GM19099 (cell line): ENCODE results near the gene ICE2.

Source experiments
- POLR2A ChIP-seq: IDR thresholded peaks from 3 replicates; pipeline ENCODE4 v1.6.1; 2011; ENCODE audit warnings: low read depth; ENCODE audit not compliant: insufficient read length; ENCODE audit errors: extremely low read depth

The ICE2 gene

DNA sequence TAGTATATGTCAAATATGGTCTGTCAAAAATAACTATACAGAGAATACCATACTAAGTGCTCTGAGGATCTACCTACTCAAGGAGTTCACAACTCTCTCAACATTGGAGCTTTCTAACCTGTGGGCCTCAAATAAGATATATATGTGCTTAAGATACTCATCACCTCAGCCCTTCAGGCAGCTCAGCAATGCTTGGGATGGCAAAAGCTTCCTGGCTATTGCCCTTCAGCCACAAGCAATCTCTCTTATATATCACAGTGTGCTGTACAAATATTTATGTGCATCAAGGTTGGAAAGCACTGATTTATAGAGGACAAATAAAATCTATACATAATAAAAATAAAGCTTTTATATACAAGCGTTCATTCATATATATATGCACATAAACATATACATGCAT is 40.3 kb downstream of the ICE2 start:
- no peak for TF ChIP-seq POLR2A

DNA sequence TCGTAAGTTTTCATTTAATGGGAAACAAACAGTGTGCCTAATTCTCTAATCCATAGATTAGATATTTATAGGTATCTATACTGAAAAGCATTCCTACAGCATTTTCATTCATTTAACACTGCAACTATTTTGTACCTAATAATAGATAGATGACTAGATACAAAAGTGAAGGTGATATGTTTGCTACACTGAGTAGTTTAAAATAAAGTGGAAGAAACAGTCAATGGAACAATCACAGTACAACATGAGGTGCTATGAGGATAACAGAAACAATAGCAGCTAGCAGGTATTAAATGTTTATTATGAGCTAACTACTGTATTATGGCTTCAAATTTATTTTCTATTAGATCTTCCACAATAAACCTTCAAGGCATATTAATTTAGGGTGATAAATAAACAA is 50.0 kb downstream of the ICE2 start:
- TF ChIP-seq POLR2A: no peak

DNA sequence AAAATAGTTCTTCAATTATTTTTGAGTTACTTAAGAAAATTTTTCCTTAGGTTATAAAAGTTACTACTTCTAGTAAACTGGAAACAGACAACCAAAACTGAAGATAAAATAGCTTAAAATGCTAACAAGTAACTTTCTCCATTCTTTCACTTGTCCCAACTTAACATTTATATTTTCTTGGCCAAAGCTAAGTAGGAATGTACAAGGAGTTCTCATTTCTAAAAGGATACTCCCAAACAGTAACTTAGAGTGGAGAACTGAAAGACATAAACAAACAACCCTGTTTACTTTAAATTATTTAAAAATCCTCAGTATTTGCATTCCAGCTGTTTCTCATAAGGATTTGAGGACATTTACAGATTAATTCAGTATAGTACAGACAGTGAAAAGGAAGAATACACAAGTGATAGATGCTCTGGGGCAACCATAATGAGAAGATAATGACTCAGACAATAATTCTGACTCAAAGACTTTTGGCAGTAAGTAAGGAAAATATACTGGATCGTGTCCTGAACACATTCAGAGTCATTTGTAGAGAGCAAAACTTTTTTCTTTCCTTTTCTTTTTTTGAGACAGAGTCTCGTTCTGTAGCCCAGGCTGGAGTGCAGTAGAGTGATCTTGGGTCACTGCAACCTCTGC is 52.0 kb downstream of the ICE2 start:
- no peak for TF ChIP-seq POLR2A

DNA sequence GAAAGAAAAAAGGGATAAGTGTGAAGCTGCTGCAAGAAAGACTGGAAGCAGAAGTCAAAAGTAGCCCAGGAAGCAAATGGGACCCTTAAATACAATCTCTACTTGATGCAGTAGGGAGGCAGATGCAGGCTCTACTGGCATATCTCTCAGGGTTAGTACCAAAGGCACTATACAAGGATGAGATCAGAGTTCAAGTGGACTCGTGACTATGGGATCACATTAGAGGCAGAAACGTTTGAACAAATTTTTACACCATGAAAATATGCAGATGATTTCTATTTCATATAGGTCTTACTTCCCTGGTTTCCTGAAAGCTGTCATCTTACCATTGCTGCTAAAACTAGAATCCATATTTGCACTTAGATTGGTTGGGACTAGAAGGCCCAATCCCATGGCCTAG is 53.5 kb downstream of the ICE2 start:
- TF ChIP-seq POLR2A: no peak

DNA sequence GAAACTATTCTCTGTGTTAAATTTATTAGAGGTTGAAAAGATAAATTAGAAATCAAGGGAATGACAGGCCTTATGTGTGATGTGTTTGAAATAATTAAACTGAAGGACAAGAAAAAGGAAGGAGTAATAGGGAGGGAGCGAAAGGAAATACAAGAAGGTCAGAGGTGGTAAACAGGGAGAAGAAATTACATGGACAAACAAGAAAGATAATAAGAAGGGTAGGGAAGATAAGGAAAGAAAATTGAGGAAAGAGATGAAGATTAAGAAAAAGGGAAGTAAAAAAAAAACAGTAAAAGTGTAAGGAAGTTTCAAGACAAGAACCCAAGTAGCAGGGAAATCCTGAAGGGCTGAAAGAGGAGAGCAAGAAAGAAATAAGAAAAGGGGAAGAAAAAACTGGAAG is 54.9 kb downstream of the ICE2 start:
- no peak for TF ChIP-seq POLR2A

DNA sequence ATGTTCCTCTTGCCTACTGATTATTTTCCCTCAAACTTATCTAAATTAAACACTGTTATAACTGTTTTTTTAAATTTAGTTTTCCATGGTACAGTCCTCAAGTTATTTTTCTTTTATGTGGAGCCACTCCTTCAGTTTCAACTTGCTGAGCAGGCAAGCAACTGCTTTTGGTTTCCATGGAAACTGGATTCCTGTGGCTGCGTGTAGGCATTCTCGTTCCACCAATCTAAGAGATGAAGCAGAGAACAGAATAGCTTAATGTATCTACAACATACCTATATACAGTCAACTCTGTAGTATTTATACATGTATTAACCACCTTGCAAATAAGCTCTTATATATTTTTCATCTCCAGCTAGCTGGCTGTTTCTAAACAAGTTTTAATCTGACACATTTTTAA is 55.4 kb downstream of the ICE2 start:
- TF ChIP-seq POLR2A: no peak

DNA sequence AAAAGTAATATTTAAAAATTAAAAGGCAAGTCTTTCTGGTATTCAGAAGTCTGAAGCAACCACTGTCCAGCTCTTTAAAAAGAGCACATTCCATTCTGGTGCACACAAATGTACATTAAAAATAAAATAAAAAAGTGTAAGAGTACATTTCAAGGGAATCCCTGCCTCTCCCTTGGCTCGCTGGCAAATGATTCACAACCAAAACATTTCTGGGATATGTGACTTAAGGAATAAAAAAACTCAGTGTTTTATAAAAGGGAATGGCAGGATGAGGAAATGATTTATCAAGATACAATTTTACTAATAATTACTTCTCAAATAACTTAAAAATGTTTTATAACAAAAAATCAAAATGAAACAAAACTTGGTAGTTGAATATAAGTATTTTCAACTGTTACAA is 57.4 kb downstream of the ICE2 start:
- no peak for TF ChIP-seq POLR2A

DNA sequence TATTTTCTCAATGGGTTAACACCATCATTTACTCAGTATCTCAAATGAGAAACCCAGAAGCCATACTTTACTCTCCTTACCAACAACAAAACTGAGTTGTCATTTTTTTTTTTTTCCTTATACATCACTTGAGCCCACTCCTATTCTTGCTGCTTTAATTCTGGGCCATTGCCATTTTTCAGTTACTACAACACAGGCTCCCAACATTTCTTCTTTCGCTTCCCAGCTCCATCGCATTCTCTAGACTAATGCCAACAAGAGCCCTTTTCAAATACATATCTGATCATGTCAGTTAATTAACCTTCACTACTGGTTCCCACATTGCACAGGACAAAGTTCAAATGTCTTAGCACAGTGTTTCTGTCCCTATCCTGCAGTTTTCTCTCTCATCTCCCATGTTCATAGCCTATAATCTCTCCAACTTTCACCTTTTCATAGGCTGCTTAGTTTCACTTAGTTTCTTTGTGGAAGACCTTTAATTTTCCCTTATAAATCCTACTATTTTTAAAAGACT is 58.7 kb downstream of the ICE2 start:
- TF ChIP-seq POLR2A: no peak

DNA sequence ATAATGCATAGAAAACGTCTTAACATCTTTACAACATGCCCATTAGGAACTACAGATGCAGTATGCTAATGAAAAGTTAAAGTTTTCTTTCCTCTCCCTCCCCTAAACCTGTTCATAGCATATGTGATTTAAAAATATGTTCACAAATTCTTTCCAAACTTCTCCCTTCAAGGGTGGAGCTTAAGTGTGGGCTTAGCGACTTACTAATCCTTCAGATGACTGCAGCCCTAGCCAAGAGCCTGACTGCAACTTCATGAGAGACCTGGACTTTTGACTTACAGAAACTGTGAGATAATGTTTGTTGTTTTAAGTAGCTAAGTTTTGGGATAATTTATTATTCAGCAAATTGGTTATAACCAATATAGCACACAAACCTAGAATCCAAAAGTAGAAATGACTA is 59.2 kb downstream of the ICE2 start:
- no peak for TF ChIP-seq POLR2A

DNA sequence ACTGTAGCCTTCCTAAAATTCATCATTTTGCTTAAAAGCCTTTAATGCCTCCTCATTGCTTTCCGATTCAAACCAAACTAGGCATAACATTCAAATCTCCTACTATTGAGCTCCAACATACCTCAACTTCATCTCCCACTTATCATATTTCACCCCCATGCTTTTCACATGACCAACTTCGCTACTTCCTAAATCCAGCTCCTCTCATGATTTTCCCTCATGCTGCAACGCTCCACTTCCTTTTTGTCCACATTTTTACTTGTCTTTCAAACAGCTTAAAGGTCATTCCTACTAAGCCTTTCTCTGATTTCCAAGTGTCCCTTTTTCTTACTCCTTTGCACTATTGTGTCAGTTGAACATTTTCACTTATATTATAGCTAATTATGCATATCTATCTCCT is 60.8 kb downstream of the ICE2 start:
- TF ChIP-seq POLR2A: no peak

DNA sequence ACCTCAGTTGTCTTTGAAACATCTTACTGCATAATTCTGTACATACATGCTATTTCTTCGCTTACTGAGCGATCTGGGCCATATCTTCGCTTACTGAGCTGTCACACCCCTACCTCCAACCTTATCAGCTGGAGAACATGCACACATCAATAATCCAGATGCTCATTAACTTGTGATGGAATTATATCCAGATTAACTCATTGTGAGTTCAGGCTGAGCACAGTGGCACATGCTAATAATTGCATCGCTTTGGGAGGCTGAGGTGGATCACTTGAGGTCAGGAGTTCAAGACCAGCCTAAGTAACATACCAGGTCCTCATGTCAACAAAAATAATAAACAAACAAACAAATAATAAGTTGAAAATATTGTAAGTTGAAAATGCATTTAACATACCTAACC is 61.8 kb downstream of the ICE2 start:
- TF ChIP-seq POLR2A: no peak

DNA sequence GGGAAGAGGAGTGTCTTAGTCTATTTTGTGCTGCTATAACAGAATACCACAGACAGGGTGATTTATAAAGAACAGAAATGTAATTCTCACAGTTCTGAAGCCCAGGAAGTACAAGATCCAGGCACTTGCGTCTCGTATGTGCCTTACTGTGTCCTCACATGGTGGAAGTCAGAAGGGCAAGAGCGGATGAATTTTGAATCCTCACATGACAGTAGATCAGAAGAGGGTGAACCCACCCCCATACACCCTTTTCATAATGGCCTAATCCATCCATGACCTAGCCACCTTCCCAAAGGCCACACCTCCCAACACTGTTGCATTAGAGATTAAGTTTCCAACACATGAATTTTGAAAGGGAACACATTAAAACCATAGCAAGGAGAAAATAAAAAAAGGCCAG is 62.5 kb downstream of the ICE2 start:
- TF ChIP-seq POLR2A: no peak

DNA sequence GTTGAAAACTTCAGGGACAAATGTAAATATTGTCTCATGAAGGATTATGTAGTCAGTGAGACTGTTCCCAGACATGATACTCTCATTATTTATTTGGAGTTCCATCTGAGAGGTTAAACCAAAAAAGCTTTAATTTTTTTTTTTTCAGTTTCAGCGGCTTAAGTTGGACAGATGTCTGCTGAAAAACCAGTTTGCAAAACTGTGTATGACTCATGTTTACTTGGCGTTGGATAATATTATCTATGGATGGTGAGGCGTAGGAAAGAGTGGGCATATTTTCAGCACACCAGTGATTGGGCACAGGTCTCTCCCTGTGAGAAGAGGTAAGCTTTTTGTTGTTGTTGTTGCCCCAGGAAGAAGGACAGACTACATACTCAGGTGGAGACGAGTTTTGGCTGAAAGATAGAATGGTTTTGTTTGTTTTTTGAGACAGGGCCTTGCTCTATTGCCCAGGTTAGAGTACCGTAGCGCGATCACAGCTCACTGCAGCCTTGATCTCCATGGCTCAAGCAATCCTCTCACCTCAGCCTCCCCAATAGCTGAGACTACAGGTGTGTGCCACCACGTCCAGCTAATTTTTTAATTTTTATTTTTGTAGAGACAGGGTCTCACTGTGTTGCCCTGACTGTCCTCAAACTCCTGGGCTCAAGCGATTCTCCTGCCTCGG is 64.8 kb downstream of the ICE2 start:
- TF ChIP-seq POLR2A: no peak

DNA sequence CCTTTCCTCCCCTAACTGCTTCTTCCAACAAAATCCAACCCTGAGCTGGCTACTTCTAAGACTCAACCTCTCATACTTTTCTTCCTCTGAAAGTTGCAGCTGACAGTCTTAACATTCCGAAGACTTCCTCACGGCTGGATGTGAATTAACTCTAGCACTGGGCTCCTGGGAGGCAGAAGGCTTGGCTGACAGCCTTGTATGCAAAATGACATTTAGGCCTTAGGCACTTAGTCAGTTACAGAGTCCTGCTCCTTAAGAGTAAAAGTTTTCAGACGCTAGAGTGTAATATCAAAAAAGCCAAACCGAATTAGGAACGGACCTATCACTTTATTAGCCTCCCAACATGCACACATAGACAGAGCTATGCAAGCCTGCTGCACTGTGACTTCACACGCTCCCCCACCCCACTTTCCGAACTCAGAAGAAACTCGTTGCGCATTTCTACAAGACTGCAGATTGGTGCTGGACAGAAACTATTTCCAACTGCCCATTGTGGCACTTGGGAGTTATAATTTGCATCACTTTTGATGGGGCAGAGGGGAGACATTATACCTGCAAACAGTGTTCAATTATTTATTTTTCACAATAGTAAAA is 65.6 kb downstream of the ICE2 start:
- no peak for TF ChIP-seq POLR2A

DNA sequence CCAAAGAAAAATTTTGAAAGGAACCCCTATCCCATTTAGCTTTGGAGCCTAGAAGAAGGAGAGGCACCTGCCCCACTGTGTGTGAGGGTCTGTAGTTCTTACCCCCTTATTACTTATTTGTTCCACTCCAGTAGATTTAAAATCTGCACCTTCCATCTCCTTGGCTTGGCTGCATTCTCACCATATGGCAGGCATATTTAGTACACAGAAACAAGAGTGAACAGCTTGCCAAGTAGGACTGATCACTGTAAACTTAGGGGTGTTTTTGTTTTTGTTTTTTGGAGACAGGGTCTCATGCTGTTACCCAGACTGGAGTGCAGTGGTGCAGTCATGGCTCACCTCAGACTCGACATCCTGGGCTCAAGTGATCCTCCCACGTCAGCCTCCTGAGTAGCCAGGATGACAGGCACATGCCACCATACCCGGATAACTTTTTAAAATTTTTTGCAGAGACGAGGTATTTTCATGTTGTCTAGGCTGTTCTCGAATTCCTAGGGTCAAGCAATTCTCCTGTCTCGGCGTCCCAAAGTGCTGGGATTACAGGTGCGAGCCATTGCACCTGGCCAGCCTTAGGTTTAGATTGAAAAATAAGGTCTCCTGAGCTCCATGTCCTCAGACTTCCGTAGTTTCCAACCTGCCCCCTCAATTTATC is 67.0 kb downstream of the ICE2 start:
- TF ChIP-seq POLR2A: no peak
